GDM1 (cell line): ENCODE measurements around the gene HAPSTR1.
"Not testable (repeated sequence)": the region's sequence is repeated elsewhere in the genome, so short reads cannot be mapped to it uniquely, and the experiment has no call there.

Experiments used
- DNase-seq: peaks from one replicate; lab custom pipeline; 2025; lab: John Stamatoyannopoulos, UW

HAPSTR1 gene

DNA sequence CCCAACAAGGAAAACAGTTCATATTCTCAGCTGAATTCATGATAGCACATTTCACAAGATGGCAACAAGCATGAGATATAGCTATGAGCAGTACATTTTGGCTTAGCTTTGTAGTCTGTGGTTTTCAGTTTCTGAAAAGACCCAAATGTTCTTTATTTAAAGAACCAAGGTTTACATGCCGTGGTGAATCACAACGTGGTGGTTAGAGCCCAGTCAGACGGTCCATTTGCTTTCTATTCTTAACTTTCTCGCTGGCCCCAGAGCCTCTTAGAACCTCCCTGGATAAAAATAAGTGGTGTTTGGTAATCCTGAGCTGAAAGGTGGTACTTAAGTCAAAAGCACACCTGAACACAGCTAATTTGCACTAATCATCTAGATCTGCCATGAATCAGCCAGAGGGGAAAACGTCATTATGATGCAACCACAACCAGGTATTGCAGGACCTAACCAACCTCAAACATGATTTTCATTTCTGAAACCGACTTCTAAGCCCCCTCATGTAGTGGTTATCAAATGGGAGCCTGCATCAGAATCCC, 18.6 kb upstream of the HAPSTR1 start:
- no peak for DNase-seq

DNA sequence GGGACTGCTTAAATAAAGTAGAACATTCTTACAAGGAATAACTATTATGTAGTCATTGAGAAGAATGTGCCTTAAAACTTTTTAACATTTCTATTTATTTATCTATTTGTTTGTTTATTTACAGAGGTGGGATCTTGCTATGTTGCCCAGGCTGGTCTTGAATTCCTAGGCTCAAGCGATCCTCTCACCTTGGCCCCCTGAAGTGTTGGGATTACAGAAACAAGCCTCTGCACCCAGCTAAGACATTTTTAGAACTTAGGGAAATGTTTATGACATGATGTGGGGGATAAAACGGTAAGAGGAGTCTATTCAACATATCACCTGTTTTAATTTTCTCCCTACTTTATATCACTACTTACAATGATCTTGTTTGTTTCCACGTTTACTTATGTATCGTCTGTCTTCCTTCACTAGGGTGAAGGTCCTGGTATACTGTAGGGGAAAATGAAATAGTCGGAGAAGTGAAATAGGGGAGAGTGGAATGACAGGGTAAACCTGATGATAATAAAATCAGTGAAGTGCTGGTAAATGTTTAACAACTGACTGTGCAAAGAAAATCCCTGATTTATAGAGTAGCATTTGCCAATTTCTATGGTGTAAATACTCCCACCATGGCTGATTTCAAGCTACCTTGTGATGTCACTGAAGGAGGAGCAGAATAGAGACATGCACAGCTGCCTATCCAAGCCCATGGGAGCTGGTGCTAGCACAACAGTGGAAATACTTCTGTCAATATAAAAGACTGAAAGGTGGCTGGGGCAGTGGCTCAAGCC, 16.0 kb upstream of the HAPSTR1 start:
- no peak for DNase-seq

DNA sequence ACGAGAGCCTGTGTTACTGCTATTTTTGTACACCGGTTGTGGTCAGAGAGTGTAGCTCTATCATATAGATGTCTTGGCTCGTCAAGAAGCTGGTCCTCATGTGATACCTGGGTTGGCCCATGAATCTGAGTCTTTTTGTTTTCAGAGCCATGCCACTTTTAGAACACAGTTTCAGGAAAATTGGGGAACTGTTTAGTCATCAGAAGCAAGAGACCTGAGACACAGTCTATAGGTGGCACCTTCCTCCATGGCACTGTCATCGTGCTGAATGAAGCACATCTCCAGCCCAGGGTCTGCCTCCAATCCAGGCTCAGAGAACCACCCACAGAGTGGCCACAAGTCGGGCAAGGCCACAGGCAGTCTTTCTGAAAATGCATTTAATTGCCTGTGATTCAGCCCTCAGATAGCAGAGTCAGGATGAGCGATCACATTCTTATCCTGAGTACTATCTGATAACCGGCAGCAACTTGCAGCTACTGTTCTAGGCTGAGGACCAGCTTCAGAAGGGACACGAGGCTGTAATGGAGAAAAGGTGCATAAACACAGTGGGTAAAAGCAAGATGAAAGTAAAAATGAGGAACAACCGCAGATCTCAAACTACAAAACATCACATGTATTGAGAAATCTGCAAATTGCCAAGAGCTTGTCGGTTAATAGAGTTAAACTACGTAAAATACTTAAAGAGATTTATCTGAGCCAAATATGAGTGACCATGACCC, 14.2 kb upstream of the HAPSTR1 start:
- no peak for DNase-seq

DNA sequence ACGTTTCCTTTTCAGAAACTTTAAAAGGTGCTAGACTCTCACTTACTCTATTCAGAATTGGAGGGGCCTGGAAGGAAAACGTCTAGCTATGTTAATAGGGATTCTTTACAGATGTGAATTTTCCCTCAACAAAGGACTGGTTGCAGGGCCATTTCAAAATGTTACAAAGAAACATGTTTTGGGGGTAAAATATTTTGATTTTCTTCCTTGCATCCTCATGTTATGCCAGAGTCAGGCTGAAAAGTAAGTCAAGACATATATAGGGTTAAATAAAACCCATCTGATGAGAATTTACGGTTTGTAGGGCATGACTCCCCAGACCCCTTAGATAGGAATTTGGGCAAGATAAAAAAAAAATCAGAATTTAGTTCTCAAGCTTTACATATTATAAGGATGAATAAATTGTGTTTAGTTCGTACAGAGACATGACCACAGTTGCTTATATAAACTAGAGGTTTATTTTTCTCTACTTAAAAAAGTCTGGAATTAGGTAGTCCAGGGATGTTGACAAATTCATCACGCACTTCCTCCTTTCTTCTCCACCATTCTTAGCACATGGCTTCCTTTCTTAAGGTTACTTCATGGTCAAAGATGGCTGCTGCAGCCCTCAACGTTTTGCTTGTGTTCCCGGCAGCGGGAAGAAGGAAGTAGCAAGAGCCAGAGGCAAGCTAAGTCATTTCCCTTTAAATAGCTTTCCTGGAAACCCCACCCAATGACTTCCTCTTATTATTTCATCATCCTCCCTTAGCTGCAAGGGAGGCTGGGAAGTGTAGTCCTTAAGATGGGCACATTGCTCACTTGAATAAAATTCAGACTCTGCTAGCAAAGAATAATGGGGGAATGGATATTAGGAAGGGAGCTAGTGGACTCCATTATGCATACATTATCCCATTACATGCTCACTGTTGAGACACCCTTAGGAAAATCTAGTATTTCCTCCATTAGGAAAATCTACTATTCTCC, 12.7 kb upstream of the HAPSTR1 start:
- peak; percentile 75 for DNase-seq

DNA sequence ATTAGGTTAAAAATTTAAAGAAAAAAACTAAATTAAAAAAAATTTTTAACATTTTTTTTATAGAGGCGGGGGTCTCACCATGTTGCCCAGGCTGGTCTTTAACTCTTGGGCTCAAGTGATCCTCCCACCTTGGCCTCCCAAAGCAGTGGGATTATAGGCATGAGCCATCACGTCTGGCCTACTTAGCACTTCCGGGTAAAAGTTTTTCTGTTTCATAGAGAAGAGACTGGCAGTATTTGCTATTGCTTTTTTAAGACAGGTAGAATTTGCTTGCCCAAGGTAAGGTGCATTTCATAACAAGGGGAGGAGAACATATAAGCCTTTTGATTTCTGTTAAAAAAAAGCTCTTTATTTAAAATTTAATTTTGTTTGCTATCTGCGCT, 12.0 kb upstream of the HAPSTR1 start:
- no peak for DNase-seq

DNA sequence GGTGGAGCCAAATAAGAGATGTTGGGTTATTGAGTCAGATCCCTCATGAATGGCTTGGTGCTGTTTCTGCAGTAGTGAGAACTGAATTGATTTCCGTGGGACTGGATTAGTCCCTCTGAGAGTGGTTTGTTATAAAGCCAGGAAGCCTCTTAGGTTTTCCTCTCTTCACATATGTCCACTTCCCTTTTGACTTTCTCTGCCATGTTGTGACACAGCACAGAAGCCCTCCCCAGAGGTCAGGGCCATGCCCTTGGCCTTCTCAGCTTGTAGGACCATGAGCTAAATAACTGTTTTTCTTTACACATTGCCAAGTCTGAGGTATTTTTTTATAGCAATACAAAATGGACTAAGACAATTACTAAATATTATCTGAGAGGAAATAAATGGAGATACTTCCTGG, 10.3 kb upstream of the HAPSTR1 start:
- no peak for DNase-seq

DNA sequence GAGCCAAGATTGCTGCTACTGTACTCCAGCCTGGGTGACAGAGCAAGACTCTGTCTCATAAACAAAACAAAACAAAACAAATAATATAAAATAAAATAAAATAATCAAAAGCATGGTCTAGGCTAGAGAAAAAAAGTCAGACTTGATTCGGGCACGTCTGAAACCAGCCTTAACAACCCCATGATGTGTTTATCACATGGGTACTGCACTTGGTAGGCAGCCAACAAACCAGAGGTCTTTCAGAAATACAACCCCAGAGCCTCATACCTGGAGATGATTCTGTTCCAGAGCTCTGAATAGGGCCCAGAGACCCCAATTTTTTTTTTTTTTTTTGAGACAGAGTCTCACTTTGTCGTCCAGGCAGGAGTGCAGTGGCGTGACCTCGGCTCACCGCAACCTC, 9.6 kb upstream of the HAPSTR1 start:
- DNase-seq: no peak

DNA sequence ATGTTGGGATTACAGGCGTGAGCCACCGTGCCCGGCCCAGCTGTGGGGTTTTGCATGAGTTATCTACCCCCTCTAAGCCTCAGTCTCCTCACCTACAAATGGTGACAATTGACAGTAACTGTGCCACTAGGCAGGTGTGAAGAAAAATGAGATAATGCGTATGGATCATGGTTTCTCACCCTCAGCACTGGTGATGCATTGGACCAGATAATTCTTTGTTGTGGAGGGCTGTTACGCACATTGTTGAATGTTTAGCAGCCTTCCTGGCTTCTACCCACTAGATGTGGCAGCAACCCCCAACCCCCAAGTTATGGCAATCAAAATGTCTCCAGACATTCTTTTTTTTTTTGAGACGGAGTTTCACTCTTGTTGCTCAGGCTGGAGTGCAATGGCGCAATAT, 9.0 kb upstream of the HAPSTR1 start:
- no peak for DNase-seq

DNA sequence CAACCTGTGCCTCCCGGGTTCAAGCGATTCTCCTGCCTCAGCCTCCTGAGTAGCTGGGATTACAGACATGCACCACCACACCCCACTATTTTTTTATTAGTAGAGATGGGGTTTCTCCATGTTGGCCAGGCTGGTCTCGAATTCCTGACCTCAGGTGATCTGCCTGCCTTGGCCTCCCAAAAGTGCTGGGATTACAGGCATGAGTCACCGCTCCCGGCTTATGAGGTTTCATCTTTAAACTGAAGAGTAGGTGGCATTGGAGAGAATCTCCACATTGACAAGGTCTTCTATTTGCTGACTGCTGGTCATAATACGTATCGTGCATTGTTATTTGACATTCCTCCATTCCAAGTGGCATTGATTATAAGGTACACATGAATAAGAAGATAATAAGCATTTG, 3.7 kb upstream of the HAPSTR1 start:
- not testable (repeated sequence) for DNase-seq

DNA sequence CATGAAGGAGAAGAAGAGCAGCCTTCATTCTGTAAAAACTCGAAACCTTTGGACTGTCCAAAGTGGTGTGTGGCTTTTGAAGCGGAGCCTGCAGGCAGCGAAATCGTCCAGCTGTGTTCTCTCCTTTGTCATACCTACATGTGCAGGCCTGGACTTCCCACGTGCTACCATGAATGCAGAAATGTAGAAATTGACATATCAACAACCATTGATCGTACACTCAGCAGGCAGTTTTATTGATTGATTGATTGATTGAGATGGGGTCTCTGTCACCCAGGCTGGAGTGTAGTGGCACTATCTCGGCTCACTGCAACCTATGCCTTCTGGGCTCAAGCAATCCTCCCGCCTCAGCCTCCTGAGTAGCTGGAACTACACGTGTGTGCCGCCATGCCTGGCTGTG, 2.6 kb upstream of the HAPSTR1 start:
- DNase-seq: no peak

DNA sequence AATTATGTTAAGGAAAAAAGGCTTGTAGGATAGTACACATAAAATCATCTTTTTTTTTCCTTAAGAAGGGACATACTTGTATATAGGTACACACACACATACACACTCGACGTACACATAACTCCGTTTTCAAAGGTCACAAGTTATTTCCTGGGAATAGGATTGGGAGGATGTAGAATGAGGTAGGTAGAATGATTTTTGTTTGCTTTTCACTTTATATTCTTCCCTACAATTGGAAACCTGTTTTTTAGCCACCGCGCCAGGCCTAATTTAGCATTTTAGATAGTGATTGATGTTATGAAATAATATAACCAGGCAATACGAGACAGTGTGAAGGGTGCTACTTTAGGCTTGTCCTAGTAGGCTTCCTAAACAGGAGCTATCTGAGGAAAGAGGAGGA, 1.8 kb upstream of the HAPSTR1 start:
- DNase-seq: no peak

DNA sequence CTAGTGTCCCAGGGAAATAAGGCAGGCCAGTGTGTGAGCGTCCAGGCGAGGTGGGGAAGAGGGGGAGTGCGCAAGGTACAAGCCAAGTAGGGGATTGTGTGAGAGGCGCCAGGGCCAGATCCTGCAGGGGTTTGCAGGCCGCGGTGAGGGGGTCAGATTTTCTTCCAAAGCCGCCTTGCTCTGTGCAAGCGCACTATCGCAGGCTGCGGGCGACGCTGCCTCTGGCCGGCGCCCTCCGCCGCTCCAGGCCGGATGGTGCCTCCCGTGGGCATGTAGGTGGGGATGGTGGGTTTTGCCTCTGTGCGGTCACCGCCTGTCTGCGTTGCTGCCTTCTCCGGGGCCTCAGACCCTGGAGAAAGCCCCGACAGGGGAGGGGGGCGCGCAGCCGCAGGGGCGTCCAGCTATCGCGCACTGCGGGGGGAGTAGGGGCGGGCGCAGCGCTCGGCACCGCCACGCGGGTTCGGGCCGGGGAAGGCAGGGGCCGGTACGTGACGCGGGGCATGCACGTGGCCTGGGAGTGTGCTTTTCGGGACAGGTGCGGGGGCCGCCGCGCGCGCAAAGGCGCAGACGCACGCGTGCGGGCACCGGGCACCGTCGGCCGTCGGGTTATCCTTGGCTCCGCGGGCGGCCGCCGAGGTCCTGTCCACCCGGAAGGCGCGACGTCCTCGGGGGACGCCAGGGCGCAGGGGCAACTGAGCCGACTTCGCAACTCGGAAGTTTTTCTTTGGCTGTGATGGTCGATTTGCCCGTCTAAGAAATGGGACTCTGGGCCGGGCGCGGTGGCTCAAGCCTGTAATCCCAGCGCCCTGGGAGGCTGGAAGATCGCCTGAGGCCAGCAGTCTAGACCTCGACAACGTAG, 1.1 kb upstream of the HAPSTR1 start:
- no peak for DNase-seq

DNA sequence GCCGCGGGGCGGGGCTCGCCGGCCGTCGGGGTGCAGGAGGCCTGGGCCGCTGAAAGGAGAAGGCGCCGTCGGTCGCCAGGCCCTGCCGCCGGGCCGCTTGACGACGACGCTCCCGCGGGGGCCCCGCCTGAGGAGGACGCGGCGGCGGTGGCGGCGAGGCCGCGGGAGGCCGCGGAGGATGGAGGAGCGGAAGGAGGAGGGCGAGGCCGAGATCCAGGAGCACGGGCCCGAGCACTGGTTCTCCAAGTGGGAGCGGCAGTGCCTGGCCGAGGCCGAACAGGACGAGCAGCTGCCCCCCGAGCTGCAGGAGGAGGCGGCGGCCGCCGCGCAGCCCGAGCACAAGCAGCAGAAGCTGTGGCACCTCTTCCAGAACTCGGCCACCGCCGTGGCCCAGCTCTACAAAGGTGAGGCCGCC, 430 bp downstream of the HAPSTR1 start:
- no peak for DNase-seq

DNA sequence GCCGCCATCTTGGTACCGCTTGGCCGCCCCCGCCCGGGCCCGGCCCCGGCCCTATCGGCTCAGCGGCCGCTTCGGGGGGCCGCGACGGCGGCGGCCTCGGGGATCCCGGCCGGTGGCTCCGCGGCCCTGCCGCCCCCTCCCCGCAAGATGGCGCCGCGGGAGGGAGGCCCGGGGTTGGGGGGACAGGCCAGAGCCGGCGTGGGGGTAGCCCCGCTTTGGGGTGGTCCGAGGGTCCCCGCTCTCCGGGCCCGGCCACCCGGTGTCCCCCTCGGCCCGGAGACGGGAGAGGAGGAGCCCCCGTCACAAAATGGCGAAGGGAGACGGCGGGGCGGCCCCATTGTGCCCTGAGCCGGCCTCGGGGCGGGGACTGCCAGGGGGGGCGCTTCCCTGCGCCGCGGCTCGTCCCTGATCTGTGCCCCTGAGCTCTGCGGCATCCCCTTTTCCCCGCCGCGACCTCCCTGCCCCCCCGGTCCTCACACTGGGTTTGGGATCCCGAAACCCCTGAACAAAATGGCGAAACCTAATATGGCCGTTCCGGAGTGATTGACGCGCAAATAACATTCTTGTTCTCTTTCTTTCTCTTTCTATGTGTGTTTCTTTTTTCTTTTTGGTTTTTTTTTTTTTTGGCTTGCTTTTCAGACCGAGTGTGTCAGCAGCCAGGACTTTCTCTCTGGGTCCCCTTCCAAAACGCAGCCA, 986 bp downstream of the HAPSTR1 start:
- no peak for DNase-seq

DNA sequence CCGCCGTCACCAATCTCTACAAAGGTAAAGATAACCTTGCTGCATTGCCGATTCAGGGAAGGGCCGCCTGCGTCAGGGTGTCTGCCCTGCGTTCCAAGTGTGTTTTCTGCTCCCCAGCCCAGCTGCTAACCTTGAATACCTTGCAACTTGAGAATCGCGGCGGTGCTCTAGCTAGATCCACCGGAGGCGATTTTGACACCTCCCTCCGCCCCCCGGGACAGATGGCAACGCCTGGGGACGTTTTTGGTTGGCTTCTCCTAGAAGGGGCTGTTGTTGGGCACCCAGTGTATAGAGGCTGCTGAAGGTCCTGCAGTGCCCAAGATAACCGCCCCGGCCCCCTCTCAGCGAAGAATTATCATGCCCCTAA, 1.5 kb downstream of the HAPSTR1 start:
- DNase-seq: no peak

DNA sequence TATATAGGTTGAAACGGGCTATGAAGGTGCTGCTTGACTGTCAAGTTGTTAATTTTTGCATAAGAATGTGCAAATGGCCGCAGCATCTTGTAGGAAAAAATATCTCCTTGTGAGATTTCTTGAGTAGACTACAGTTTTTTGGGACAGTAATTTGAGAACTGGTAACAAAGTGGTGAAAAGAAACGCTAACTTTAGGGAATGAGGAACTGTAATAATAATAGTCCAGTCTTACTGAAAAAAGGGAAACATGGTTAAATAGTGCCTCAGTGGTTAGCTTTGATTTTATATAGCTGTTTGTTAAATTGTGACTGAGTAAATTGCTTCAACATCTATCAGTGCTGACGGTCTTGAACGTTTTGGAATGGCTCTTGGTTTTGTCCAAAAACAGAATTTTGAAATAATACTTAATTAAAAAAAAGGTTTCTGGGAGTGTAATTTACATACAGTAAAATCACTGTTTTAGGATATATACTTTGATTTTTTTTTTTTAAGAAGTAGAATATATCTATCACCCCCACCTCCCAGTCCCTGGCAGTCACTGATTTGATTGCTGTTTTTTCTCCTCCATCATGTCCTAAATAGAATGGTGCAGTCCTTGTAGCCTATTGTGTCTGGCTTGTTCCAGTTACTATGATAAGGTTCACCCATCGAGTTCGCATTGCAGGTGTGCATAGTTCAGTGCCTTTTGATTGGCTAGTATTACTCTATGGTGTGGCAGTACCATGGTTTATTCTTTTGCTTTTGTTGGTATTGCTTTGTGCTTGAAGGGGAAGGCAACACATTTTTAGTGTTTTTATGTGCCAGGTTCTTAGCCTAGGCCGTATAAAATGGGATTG, 2.8 kb downstream of the HAPSTR1 start:
- no peak for DNase-seq

DNA sequence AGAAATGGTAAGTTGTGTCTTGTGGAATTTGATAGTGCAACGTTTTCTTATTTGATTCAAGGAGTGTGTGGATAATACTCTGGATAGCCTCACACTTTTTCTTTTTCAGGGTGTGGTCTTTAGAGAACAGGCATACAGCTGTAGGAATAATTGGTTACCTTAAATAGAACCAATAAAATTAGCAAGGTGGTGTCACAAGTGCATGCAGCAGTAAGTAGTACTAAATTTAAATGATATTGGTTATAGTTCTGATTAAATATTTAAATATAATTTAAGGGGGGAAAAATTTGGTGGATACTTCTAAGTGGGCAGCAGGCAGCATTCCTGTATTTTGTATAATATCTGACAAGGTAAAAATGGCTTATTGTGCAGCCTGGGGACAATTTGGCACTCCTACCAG, 3.7 kb downstream of the HAPSTR1 start:
- DNase-seq: no peak

DNA sequence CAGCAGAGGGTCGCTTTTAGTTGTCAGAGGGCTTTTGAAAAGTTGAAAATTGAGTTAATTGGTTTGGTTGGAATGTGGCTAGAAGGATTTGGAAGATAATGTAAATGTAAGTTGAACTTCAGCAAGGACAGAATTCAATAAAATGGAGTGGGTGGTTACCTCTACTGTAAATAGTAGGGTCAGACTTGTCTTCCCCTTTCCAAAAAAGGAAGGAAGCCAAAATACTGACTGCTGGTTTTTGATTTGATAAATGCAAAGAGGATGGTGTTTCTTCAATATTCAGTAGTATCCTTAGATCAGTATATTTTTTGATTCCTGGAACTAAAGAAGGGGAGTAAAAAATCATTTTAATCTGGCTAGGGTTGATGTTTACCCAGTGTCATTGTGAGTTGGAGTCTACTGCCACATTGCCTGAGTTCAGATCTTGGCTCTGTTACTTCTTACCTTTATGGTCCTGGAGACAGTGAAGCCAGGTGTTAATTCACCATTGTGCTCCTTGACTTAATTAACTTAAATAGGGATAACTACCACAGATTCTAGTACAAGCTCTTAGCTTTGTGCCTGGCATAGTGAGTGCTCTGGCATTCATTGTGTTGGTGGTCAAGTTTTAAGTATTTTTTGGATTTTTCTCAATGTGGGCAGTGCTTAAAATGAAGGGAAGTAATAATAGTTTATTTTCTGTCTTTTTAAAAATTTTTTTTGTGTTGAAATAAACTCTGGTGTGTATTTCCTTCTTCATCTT, 4.4 kb downstream of the HAPSTR1 start:
- no peak for DNase-seq

DNA sequence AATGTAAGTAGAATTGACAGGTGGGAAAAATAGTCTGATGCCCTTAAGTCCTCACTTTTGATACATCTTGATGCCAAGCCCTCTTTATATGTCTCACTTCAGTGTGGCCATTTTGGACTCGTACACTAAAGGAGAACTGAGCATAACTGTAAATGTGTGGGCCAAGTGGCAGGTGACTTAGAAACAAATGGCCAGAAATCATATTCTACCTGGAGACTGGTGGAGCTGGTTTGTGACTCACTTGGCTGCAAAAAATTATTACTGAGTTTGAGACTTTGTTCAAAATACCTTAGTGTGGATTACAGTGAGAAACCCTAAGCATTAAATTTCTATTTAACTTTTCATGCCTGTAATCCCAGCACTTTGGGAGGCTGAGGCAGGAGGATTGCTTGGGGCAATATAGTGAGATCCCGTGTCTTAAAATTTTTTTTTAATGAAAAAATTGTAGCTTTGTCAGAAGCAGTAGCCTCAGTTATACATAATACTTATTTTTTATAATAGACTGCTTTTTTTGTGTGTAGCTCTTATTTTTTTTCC, 5.0 kb downstream of the HAPSTR1 start:
- DNase-seq: no peak
